GM12878 (cell line): ENCODE data around the gene OLIG3. TPM values are rescaled to one million over a fixed set of nuclear protein-coding genes. Genes with fewer than 3 reads are reported as not detected.

Source experiments
- CREM ChIP-seq: IDR thresholded peaks from 2 replicates; pipeline ENCODE4 v1.6.1; 2014; ENCODE audit warnings: antibody characterized with exemption, low read depth
- EZH2 ChIP-seq: IDR thresholded peaks from 2 replicates; pipeline ENCODE4 v1.6.1; 2012; ENCODE audit warnings: low read depth, mild to moderate bottlenecking, control low read depth, inconsistent platforms, low read length, borderline replicate concordance; ENCODE audit not compliant: control insufficient read depth
- FOXM1 ChIP-seq: IDR thresholded peaks from 2 replicates; pipeline ENCODE4 v1.6.1; 2012; ENCODE audit warnings: low read depth, mild to moderate bottlenecking, inconsistent platforms, low read length, moderate library complexity
- HDAC6 ChIP-seq: fragments of 200-600 bp; sonication (generic); IDR thresholded peaks from one replicate; pipeline ENCODE4 v1.8.0; 2017; ENCODE audit warnings: antibody characterized with exemption; ENCODE audit not compliant: unreplicated experiment
- PAX8 ChIP-seq: fragments of 450-650 bp; IDR thresholded peaks from 2 replicates; pipeline ENCODE4 v1.6.1; 2017; ENCODE audit warnings: mild to moderate bottlenecking, moderate library complexity
- RUNX3 ChIP-seq: IDR thresholded peaks from 2 replicates; pipeline ENCODE4 v1.6.1; 2012; ENCODE audit warnings: low read length, inconsistent platforms
- TAF1 ChIP-seq: IDR thresholded peaks from 2 replicates; pipeline ENCODE4 v1.6.1; 2011; ENCODE audit warnings: mild to moderate bottlenecking, low read depth, low read length, borderline replicate concordance
- polyA plus RNA-seq, 11 experiments: library from polyadenylated mRNA; depleted of rRNA in 4 of 11; unstranded in 6 of 11; stranded (reverse) in 5 of 11; fragments of >200 nt; fragmentation: Nextera tagmentation in 4 of 11; fragmentation: Illumina TruSeq in 1 of 11; extraction: Ambion mirVana in 4 of 11; extraction: Trizol in 1 of 11; gene quantifications; 1 replicate in 1 of 11; 2 replicates in 10 of 11; pipeline versions ENCODE4 v1.2.1 to v1.2.3, GENCODE V29; 2011 to 2016; ENCODE audit warnings: inconsistent platforms in 2 of 11, missing spikeins in 2 of 11, low read depth in 1 of 11
- total RNA-seq, 4 experiments: library from RNA; depleted of rRNA in 3 of 4; stranded (reverse); fragments of >200 nt in 3 of 4; fragmentation: Illumina TruSeq in 1 of 4; extraction: Trizol in 1 of 4; gene quantifications; 2 replicates each; pipeline versions ENCODE4 v1.2.1 to v1.2.3, GENCODE V29; 2013 to 2021
- TF ChIP-seq, protein P1 (sequence below), 3 experiments: IDR thresholded peaks in 2 of 3; conservative IDR thresholded peaks in 1 of 3; 2 replicates each; pipeline ENCODE4 v1.5.1; 2011; ENCODE audit warnings: low read depth in 3 of 3, low read length in 3 of 3, mild to moderate bottlenecking in 3 of 3, control low read depth in 2 of 3, moderate library complexity in 2 of 3, inconsistent platforms in 1 of 3, mixed read lengths in 1 of 3; ENCODE audit not compliant: control insufficient read depth in 2 of 3, insufficient read depth in 1 of 3; ENCODE audit errors: extremely low read depth in 1 of 3
- TF ChIP-seq, protein P2 (sequence below): fragments of 450-650 bp; IDR thresholded peaks from 2 replicates; pipeline ENCODE4 v1.6.1; 2017; ENCODE audit warnings: borderline replicate concordance

The OLIG3 gene
- total and polyA plus RNA-seq, 10 of the 15 experiments (the other 5 are each of a cell fraction or from before 2014, with no cell fraction given) = not detected

DNA sequence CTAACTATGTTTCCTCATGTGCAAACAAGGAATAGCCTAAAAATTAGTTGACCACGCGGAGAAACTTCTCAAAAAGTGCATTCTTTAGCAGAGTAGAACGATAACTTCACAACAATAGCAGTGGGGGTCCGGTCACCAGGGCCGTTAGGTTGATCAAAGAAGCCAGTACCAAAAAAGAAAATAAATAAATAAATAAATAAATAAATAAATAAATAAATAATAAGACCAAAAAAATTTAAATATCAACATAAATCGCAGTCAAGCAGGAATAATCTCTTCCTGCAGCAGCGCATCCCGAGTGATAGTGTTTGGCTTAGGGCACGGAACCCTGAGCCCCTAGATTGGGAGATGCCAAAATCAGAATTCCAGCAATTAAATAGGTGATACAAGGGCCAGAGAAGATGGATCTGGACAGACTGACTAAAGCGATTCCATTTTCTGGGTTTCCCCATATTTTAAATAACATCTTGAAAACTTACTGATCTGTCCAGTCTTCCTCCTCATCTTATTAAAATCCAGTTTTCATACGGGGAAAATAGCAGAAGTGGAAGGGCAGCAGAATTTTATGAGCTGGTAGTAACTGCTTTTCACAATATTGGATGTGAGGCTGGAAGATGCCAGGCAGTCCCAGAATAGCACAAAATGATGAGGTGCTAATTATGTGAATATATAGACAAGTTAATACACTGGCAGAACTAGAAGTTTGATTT lies 4.4 kb upstream of the OLIG3 start (continued):
- TF ChIP-seq, protein P1, sequence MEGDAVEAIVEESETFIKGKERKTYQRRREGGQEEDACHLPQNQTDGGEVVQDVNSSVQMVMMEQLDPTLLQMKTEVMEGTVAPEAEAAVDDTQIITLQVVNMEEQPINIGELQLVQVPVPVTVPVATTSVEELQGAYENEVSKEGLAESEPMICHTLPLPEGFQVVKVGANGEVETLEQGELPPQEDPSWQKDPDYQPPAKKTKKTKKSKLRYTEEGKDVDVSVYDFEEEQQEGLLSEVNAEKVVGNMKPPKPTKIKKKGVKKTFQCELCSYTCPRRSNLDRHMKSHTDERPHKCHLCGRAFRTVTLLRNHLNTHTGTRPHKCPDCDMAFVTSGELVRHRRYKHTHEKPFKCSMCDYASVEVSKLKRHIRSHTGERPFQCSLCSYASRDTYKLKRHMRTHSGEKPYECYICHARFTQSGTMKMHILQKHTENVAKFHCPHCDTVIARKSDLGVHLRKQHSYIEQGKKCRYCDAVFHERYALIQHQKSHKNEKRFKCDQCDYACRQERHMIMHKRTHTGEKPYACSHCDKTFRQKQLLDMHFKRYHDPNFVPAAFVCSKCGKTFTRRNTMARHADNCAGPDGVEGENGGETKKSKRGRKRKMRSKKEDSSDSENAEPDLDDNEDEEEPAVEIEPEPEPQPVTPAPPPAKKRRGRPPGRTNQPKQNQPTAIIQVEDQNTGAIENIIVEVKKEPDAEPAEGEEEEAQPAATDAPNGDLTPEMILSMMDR (IDR thresholded peaks at IDR 0.05 in 2 of 3, conservative IDR thresholded peaks at IDR 0.05 in 1 of 3; ENCODE audit: control insufficient read depth in 2 of 3, extremely low read depth in 1 of 3, insufficient read depth in 1 of 3, low read depth in 3 of 3, low read length in 3 of 3) = no peak
- TF ChIP-seq PAX8 (no peak), FOXM1 (no peak), EZH2 (no peak), RUNX3 (no peak), HDAC6 (no peak), CREM (no peak), TAF1 (no peak)
- TF ChIP-seq, protein P2, sequence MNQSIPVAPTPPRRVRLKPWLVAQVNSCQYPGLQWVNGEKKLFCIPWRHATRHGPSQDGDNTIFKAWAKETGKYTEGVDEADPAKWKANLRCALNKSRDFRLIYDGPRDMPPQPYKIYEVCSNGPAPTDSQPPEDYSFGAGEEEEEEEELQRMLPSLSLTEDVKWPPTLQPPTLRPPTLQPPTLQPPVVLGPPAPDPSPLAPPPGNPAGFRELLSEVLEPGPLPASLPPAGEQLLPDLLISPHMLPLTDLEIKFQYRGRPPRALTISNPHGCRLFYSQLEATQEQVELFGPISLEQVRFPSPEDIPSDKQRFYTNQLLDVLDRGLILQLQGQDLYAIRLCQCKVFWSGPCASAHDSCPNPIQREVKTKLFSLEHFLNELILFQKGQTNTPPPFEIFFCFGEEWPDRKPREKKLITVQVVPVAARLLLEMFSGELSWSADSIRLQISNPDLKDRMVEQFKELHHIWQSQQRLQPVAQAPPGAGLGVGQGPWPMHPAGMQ = no peak
